ENCODE measurements around the gene OR51B5. TPM values are rescaled to one million over a fixed set of nuclear protein-coding genes. Genes with fewer than 3 reads are reported as not detected.

Gene OR51B5
- polyA plus RNA-seq, 1 of the 3 experiments (the other 2 are of a cell fraction) = 0.15 TPM

DNA sequence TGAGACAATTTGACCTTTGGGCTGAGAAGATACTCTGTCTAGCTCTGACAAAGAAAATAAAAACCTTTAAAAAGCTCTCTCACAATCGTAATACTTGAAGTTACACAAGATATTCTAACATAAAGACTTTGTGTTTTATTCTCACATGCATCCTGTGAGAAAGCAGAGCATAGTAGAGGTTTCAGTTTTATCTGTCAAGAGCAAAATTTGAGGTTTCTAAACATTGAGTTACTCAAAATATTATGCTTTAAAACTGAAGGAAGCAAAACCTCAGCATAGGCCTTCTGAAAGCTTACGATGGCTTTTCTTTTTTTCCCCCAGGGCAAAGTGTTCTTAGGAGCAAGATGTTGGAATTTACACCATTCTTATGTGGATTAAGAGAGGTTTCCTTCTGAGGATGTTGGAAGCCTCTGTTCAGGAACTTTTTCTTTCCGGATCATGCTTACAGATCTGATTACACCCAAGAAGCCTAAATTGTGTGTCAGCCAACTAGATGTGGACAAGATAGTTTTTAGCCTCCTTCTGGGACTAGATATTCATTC is 25.2 kb upstream of the OR51B5 start:
- H3K36me3 ChIP-seq (replicated peaks in 1 of 2; ENCODE audit: control insufficient read depth in 1 of 2, insufficient read depth in 2 of 2, low read length in 1 of 2) = no peaks in the 10 kb centered on the region
- TF ChIP-seq GATA2 (CRISPR knock-in tag; IDR thresholded peaks at IDR 0.05) (no peak), POLR2AphosphoS5 (IDR thresholded peaks at IDR 0.05; ENCODE audit: low read depth, low read length) (no peak), TCF12 (IDR thresholded peaks at IDR 0.05) (no peak), MEF2A (IDR thresholded peaks at IDR 0.05; ENCODE audit: borderline replicate concordance, low read depth) (no peak), NFIC (IDR thresholded peaks at IDR 0.05; ENCODE audit: borderline replicate concordance) (no peak), FOXJ3 (CRISPR knock-in tag; IDR thresholded peaks at IDR 0.05) (no peak), SIN3A (IDR thresholded peaks at IDR 0.05; ENCODE audit: borderline replicate concordance, low read depth, low read length) (no peak), MXI1 (IDR thresholded peaks at IDR 0.05; ENCODE audit: low read depth, low read length) (no peak), YY1 (IDR thresholded peaks at IDR 0.05; ENCODE audit: low read depth) (no peak), JUND (IDR thresholded peaks at IDR 0.05) (no peak), FOSL2 (IDR thresholded peaks at IDR 0.05; ENCODE audit: borderline replicate concordance, low read depth) (no peak), CHD2 (IDR thresholded peaks at IDR 0.05; ENCODE audit: low read length, partially characterized antibody) (no peak)
- TF ChIP-seq, protein P1, sequence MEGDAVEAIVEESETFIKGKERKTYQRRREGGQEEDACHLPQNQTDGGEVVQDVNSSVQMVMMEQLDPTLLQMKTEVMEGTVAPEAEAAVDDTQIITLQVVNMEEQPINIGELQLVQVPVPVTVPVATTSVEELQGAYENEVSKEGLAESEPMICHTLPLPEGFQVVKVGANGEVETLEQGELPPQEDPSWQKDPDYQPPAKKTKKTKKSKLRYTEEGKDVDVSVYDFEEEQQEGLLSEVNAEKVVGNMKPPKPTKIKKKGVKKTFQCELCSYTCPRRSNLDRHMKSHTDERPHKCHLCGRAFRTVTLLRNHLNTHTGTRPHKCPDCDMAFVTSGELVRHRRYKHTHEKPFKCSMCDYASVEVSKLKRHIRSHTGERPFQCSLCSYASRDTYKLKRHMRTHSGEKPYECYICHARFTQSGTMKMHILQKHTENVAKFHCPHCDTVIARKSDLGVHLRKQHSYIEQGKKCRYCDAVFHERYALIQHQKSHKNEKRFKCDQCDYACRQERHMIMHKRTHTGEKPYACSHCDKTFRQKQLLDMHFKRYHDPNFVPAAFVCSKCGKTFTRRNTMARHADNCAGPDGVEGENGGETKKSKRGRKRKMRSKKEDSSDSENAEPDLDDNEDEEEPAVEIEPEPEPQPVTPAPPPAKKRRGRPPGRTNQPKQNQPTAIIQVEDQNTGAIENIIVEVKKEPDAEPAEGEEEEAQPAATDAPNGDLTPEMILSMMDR (IDR thresholded peaks at IDR 0.05) = no peak
- no peaks in the 10 kb centered on the region for H3K79me2 ChIP-seq (ENCODE audit: insufficient read depth)
- H3K27me3 ChIP-seq (ENCODE audit: insufficient read depth) = no peaks in the 10 kb centered on the region
- CTCF ChIA-PET = no interaction called here
- 18% methylated on average over 3 of the region's 3 CpGs for WGBS (ENCODE audit: low lambda C conversion rate)
- peaks cover 0 to 15% of the 10 kb centered on the region in 2 experiments; a peak in 1 of 4 replicates for H3K4me1 ChIP-seq (ENCODE audit: control insufficient read depth in 1 of 2, insufficient read depth in 2 of 2, low read depth in 1 of 2, low read length in 1 of 2)
- H3K4me2 ChIP-seq = no peak overlapping the region
- H3K4me3 ChIP-seq (ENCODE audit: low read depth in 2 of 2, low read length in 1 of 2) = no peak overlapping the region
- H3F3A ChIP-seq (replicated peaks; ENCODE audit: insufficient read depth) = peaks cover 27% of the 10 kb centered on the region
- 0 out of 4 replicates have a peak overlapping the region, but pooled peaks of 1 of the 2 experiments have one; percentile 73 for H3K27ac ChIP-seq (ENCODE audit: low read depth in 2 of 2, low read length in 1 of 2)
- H3K9ac ChIP-seq = no peak overlapping the region
- DNase-seq = no peak
- POLR2A ChIA-PET = no interaction called here
- no peaks in the 10 kb centered on the region for H3K9me2 ChIP-seq
- H4K20me1 ChIP-seq (ENCODE audit: insufficient read depth) = no peaks in the 10 kb centered on the region
- H2AFZ ChIP-seq (ENCODE audit: low read depth) = no peak overlapping the region
- peaks cover 4% of the 10 kb centered on the region; the same call in 1 of the 2 replicates for H3K9me3 ChIP-seq

DNA sequence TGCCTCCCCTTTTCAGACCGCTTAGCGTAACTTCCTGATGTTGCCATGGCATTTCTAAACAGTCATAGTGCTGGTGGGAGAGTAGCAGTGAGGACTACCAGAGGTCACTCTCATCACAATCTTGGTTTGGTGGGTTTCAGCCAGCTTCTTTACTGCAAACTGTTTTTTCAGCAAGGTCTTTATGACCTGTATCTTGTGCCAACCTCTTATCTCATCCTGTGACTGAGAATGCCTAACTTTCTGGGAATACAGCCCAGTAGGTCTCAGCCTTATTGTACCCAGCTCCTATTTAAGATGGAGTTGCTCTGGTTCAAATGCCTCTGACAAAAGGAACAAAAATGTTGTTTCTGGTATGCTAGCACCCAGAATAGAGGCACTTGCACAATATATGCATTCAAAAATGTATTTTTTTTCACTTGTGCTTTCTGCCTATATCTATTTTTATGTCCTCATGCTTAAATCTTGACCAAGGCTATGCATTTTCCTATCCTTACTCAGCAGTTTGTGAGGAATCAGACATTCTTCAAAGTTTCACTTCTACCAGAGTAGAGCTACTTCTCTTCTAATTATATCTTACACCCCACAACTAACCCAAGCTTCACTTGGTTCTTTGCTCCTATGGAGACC is 24.2 kb upstream of the OR51B5 start:
- peaks cover 0 to 15% of the 10 kb centered on the region in 2 experiments; a peak in 1 of 4 replicates for H3K4me1 ChIP-seq (ENCODE audit: control insufficient read depth in 1 of 2, insufficient read depth in 2 of 2, low read depth in 1 of 2, low read length in 1 of 2)
- H3K27ac ChIP-seq (ENCODE audit: low read depth in 2 of 2, low read length in 1 of 2) = peak overlapping the region in 1 of 2 experiments; percentile 73; a peak in 2 of 4 replicates
- no peak overlapping the region for H2AFZ ChIP-seq (ENCODE audit: low read depth)
- H4K20me1 ChIP-seq (ENCODE audit: insufficient read depth) = no peaks in the 10 kb centered on the region
- no peaks in the 10 kb centered on the region for H3K9me3 ChIP-seq
- H3K27me3 ChIP-seq (ENCODE audit: insufficient read depth) = no peaks in the 10 kb centered on the region
- peak overlapping the region; percentile 57; the same call in 1 of the 2 replicates for H3K4me2 ChIP-seq
- 9% methylated on average over 2 of the region's 2 CpGs for WGBS (ENCODE audit: low lambda C conversion rate)
- DNase-seq = no peak
- no peaks in the 10 kb centered on the region for H3K36me3 ChIP-seq (replicated peaks in 1 of 2; ENCODE audit: control insufficient read depth in 1 of 2, insufficient read depth in 2 of 2, low read length in 1 of 2)
- H3K79me2 ChIP-seq (ENCODE audit: insufficient read depth) = no peaks in the 10 kb centered on the region
- CTCF ChIA-PET = no interaction called here
- H3K4me3 ChIP-seq (ENCODE audit: low read depth in 2 of 2, low read length in 1 of 2) = peak overlapping the region in 1 of 2 experiments; percentile 8; a peak in 1 of 4 replicates
- H3K9ac ChIP-seq = no peak overlapping the region
- peaks cover 27% of the 10 kb centered on the region for H3F3A ChIP-seq (replicated peaks; ENCODE audit: insufficient read depth)
- no peaks in the 10 kb centered on the region for H3K9me2 ChIP-seq
- POLR2A ChIA-PET = no interaction called here
- TF ChIP-seq MXI1 (IDR thresholded peaks at IDR 0.05; ENCODE audit: low read depth, low read length) (no peak), NFIC (IDR thresholded peaks at IDR 0.05; ENCODE audit: borderline replicate concordance) (peak; percentile 87), TAF1 (IDR thresholded peaks at IDR 0.05; ENCODE audit: borderline replicate concordance, low read depth, low read length) (no peak), FOXJ3 (CRISPR knock-in tag; IDR thresholded peaks at IDR 0.05) (no peak), CHD2 (IDR thresholded peaks at IDR 0.05; ENCODE audit: low read length, partially characterized antibody) (no peak), TCF12 (IDR thresholded peaks at IDR 0.05) (peak; percentile 73), ELF1 (IDR thresholded peaks at IDR 0.05) (no peak), SIN3A (IDR thresholded peaks at IDR 0.05; ENCODE audit: borderline replicate concordance, low read depth, low read length) (no peak)
- TF ChIP-seq, protein P2, sequence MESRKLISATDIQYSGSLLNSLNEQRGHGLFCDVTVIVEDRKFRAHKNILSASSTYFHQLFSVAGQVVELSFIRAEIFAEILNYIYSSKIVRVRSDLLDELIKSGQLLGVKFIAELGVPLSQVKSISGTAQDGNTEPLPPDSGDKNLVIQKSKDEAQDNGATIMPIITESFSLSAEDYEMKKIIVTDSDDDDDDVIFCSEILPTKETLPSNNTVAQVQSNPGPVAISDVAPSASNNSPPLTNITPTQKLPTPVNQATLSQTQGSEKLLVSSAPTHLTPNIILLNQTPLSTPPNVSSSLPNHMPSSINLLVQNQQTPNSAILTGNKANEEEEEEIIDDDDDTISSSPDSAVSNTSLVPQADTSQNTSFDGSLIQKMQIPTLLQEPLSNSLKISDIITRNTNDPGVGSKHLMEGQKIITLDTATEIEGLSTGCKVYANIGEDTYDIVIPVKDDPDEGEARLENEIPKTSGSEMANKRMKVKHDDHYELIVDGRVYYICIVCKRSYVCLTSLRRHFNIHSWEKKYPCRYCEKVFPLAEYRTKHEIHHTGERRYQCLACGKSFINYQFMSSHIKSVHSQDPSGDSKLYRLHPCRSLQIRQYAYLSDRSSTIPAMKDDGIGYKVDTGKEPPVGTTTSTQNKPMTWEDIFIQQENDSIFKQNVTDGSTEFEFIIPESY (IDR thresholded peaks at IDR 0.05; ENCODE audit: borderline replicate concordance, low read depth) = no peak
- TF ChIP-seq, protein P3, sequence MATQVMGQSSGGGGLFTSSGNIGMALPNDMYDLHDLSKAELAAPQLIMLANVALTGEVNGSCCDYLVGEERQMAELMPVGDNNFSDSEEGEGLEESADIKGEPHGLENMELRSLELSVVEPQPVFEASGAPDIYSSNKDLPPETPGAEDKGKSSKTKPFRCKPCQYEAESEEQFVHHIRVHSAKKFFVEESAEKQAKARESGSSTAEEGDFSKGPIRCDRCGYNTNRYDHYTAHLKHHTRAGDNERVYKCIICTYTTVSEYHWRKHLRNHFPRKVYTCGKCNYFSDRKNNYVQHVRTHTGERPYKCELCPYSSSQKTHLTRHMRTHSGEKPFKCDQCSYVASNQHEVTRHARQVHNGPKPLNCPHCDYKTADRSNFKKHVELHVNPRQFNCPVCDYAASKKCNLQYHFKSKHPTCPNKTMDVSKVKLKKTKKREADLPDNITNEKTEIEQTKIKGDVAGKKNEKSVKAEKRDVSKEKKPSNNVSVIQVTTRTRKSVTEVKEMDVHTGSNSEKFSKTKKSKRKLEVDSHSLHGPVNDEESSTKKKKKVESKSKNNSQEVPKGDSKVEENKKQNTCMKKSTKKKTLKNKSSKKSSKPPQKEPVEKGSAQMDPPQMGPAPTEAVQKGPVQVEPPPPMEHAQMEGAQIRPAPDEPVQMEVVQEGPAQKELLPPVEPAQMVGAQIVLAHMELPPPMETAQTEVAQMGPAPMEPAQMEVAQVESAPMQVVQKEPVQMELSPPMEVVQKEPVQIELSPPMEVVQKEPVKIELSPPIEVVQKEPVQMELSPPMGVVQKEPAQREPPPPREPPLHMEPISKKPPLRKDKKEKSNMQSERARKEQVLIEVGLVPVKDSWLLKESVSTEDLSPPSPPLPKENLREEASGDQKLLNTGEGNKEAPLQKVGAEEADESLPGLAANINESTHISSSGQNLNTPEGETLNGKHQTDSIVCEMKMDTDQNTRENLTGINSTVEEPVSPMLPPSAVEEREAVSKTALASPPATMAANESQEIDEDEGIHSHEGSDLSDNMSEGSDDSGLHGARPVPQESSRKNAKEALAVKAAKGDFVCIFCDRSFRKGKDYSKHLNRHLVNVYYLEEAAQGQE (IDR thresholded peaks at IDR 0.05; ENCODE audit: low read depth, low read length) = no peak
- TF ChIP-seq, protein P4, sequence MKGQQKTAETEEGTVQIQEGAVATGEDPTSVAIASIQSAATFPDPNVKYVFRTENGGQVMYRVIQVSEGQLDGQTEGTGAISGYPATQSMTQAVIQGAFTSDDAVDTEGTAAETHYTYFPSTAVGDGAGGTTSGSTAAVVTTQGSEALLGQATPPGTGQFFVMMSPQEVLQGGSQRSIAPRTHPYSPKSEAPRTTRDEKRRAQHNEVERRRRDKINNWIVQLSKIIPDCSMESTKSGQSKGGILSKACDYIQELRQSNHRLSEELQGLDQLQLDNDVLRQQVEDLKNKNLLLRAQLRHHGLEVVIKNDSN (IDR thresholded peaks at IDR 0.05; ENCODE audit: borderline replicate concordance, low read depth) = no peak

Data from SK-N-SH (cell line).